Stimulated activated naive CD4-positive, alpha-beta T cell (primary cell): ENCODE measurements around the gene CNBP.
"Not testable (repeated sequence)": the region's sequence is repeated elsewhere in the genome, so short reads cannot be mapped to it uniquely, and the experiment has no call there.

Source experiments
- DNase-seq, 6 experiments: peaks; one replicate each; lab custom pipeline; 2025; lab: John Stamatoyannopoulos, UW

CNBP gene

GRCh38 chr3:129184784-129185542 lies 1.3 kb upstream of the CNBP start:
- DNase-seq, result not testable (repeated sequence)

DNA sequence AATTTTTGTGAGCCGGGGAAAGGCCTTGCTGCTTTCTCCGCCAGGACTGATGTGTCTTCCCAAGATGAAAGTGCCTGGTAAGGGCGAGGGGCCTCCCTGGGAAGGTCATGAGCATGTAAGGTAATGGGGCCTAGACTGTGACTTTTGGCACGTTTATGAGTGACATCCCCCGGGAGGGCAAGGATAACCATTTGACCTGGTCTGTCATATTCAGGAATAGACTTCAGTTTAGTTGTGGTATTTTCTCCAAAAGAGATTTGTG lies 631 bp upstream of the CNBP start:
- peak in 2 of 6 experiments; percentile 19 to 66 for DNase-seq

GRCh38 chr3:129182390-129183185 lies 1.1 kb downstream of the CNBP start:
- peak in 2 of 6 experiments; percentile 36 to 37 for DNase-seq

DNA sequence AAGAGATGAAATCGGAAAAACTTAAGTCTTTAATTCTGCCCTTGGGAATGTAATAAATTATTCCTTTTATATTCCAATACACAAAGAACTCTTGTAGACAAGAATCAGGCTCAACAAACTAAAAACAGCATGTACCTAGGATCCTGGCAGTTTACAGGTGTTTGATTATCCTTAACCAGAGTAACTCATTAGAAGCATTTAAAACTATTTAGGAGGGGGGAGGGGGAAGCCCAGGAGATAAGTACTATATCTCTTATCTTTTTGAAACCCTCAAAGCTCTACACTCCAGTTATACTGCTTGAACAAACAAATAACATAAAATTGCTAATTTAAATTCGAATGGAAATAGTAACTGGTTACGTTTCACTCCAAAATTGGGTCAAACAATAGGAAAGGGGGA lies 1.9 kb downstream of the CNBP start:
- no peak for DNase-seq

DNA sequence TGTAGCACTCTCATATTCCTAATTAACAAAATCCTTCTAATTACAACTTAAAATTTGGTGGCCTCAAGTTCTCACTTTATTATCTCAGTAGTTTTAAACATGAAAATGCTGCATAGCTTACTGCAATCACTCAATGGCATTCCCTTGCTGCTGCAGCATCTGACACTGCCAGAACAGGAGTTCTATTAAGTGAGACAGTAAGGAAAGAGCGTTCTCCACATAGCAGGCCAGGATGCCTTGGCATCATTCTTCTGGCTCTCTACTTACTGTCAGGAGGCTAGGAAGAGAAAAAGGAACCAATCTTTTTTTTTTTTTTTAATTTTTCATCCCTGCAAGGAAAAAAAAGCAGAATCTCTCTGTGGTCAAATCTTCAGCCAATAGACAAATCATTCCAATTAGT lies 3.2 kb downstream of the CNBP start:
- no peak for DNase-seq

DNA sequence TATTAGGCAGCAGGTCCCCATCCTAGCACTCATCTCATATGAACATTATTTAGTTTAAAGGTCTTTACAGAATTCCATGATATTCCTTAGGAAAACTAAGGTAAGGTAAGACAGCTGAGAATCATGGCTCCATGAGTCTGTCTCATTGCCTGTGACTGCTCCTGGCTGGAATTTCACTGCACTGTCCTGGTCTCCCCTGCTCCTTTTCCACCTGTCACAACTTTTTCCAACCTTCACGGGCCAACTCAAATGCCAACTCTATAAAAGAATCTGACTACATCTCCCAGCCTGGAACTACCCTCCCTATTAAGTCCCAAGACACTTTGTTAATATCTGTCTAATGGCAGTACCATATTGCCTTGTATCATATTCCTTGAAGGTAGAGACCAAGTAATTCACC lies 7.6 kb downstream of the CNBP start:
- no peak for DNase-seq

- DNase-seq, result no peak
These were observed 10.0 kb downstream of the CNBP start for GRCh38 chr3:129173725-129174124.

DNA sequence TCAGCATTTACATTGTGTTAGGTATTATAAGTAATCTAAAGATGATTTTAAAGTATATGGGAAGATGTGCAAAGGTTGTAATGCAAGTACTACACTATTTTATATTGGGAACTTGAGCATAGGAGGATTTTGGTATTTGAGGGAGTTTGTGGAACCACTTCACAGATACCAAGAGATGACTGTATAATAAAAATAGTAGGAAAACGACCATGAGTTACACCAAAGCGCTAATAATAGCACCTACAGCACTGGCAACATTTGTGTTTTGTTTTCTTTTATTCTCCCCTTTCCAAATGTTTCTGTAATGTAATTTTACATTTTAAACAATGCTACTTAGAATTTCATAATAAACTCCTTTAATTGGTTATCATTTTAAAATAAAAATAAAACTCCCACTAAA lies 10.5 kb downstream of the CNBP start:
- no peak for DNase-seq

GRCh38 chr3:129166579-129167332 lies 16.9 kb downstream of the CNBP start:
- no peak for DNase-seq

DNA sequence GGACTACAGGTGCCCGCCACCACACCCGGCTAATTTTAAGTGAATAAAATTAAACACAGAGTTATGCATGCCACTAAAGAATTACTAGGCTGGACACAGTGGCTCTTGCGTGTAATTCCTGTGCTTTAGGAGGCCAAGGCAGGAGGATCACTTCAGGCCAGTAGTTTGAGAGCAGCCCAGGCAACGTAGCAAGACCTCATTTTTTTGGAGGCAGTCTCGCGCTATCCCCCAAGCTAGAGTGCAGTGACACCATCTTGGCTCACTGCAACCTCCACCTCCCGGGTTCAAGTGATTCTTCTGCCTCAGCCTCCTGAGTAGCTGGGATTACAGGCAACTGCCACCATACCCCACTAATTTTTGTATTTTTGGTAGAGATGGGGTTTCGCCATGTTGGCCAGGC lies 18.1 kb downstream of the CNBP start:
- DNase-seq, result not testable (repeated sequence)

- no peak for DNase-seq
These were observed 19.2 kb downstream of the CNBP start for GRCh38 chr3:129164500-129164899.

DNA sequence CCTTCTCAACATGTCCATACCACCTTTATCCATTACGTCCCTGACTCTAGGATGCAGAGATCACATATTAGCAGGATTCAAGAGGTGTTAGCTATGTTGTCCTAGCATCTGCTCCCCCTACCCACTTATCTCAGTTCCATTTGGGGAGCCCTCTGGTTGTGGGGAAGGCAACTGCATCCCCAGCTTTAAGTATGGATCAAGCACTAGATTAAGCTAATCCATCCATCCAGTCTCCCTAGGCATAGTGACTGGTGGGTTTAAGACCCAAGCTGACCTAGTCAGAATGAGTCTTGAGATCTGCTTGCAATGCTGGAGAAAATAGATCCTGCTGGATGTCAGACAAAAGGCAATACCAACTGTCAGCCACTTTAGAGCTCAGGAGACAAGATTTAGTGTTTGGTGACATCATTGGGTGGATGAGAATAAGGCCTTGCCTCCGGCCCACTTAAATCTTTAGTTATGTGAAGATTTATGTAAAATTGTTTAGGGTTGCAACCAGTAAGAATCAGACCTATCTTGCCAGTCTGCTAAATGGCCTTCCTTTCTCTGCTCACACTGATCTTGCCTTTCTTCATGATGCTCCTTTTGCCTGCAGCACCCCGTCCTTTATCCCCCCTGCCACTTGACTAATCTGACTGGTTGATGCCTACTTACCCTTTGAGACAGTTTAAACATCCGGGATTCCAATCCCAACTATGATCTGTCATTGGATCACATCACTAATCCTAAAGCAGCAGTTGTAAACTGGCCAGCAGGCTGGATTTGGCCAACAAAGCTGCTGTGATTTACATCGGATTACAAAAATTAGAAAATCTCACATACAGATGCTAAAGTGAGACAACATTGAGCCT lies 20.7 kb downstream of the CNBP start:
- no peak for DNase-seq

DNA sequence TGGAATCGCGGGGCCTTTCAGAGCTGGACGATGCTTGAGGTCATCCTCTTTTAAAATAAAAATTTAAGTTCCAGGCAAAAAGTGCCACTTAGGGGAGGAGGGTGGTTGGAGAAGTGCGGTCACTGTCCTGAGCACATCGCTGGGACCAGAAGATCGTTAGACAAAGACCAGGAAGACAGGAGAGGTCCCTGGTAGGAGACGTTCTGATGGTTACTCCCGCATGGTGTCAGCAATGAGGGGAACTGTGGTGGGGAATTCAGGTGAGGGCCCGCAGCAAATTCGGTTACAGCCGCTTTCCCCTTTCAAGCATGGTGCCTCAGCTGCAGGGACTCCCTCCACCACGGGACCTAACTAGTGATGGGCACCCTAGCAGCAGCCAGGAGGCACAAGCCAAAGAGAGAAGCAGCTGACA lies 21.8 kb downstream of the CNBP start:
- peak in 2 of 6 experiments; percentile 9 to 28 for DNase-seq

DNA sequence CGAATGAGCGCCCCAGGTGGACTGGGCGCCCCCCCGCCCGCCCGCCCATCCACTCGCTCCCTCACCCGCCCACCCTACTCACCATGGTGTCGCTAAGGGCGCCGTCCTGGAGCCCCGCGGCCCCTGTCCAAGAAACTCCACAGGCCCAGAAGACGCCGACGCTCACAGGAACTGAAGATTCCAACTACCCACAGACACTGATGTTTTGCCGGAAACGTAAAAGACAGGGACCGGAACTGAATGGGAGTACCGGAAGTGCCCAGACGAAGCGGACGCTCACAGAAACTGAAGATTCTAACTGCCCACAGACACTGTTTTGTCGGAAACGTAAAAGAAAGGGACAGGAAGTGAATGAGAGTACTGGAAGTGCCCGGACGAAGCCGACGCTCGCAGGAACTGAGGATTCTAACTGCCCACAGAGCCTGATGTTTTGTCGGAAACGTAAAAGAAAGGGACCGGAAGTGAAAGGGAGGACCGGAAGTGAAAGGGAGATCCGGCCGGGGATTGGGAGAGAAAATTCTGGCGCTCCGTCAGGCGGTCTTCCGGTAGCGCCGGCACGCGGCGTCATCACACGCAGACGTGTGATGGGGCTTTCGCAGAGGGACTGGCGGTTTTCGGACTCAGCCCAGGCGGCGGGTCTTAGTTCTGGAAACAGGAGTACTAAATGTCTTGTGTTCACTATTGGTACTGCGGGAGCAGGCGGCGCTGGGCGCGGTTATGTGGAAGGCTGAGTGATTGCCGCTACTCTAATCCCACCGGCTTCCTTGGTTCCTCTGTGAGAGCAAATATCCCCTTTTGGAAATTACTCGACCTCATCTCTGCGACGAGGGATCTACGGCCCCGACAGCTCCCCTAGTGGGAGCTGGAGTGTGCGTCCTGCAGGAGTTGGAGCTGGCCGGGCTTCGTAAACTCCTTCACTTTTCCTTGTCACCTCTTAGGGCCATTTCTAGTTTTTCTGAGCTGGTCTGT lies 22.5 kb downstream of the CNBP start, which contains the start of gene ISY1:
Gene ISY1 (minus strand): TSS at position 173 of the 969 bp plus-strand sequence. CDS start 88 bp downstream, at position 85.
- DNase-seq, result peak; percentile 83 to 93 (median 86)

DNA sequence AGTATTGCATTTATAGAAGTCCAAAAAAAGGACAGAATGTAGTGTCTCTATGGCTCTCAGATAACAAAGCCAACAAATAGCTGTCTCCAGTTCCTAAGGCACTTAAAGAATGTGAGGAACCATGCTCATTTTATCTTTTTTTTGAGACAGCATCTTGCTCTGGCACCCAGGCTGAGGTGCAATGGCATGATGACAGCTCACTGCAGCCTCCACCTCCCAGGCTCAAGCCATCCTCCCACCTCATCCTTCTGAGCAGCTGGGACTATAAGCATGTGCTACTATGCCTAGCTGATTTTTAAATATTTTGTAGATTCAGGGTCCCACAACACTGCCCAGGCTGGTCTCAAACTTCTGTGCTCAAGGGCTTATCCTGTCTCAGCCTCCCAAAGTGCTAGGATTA lies 38.9 kb downstream of the CNBP start:
- DNase-seq, result no peak

- DNase-seq, result not testable (repeated sequence)
These were observed 42.7 kb downstream of the CNBP start for GRCh38 chr3:129141011-129141410.

DNA sequence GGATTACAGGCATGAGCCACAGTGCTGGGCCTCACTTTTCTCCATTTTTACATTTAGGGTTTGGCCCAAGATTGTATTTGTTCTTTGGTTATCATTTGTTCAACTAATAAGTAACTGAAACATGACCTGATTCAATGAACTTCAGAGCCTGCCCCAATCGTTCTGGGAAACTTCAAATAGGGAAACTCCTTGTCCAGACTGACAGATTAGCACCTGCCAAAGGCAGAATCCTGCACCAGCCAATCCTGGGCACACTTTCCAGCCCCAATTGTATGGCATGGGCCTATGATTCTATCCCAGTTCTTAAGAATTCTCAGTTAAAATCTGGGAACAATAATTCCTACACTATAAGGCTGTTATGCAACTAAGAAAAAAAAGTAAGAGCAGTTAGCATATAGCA lies 43.8 kb downstream of the CNBP start:
- no peak for DNase-seq

GRCh38 chr3:129136275-129136674 lies 47.4 kb downstream of the CNBP start:
- DNase-seq, result not testable (repeated sequence)

- DNase-seq, result peak in 1 of 6 experiments; percentile 22
These were observed 51.4 kb downstream of the CNBP start for GRCh38 chr3:129132097-129132866.
